WERI-Rb-1 (cell line): ENCODE results near the gene SPATA20.
A peak's percentile ranks its signal among the peaks of the same experiment; 100 is the strongest.

Experiments
- DNase-seq: peaks from one replicate; pipeline ENCODE4 v3.0.0-alpha.2; 2020
- H3K27ac ChIP-seq: fragments of 250-450 bp; sonication (Bioruptor Pico); 2 replicates; pipeline ENCODE4 v1.5.1; 2020; ENCODE audit warnings: mild to moderate bottlenecking, moderate library complexity
- H3K27me3 ChIP-seq: fragments of 250-450 bp; sonication (Bioruptor Pico); 2 replicates; pipeline ENCODE4 v1.5.1; 2021; ENCODE audit warnings: mild to moderate bottlenecking, low read depth, moderate library complexity; ENCODE audit not compliant: insufficient read depth, severe bottlenecking
- H3K36me3 ChIP-seq: fragments of 250-450 bp; sonication (Bioruptor Pico); 2 replicates; pipeline ENCODE4 v1.5.1; 2020; ENCODE audit warnings: mild to moderate bottlenecking, moderate library complexity
- H3K4me3 ChIP-seq: 2 replicates; pipeline ENCODE4 v1.5.1; 2011; ENCODE audit warnings: low read depth, mild to moderate bottlenecking, control low read depth, low read length
- H3K9me3 ChIP-seq: fragments of 250-450 bp; sonication (Bioruptor Pico); 2 replicates; pipeline ENCODE4 v1.5.1; 2021; ENCODE audit warnings: mild to moderate bottlenecking, moderate library complexity; ENCODE audit not compliant: severe bottlenecking
- TF ChIP-seq, protein P1 (sequence below): IDR thresholded peaks from 2 replicates; pipeline ENCODE4 v1.5.1; 2011; ENCODE audit warnings: low read depth, mild to moderate bottlenecking, control low read depth, inconsistent platforms, low read length

SPATA20 gene

GRCh38 chr17:50559674-50560184 lies 12.8 kb downstream of the SPATA20 start:
- Histone ChIP-seq H3K36me3 (peaks cover 11% of the 10 kb centered on the region), H3K4me3 (peak overlapping the region; percentile 78), H3K27ac (peak overlapping the region; percentile 89), H3K9me3 (no peaks in the 10 kb centered on the region), H3K27me3 (no peaks in the 10 kb centered on the region)
- peak; percentile 99 for DNase-seq
- TF ChIP-seq, protein P1, sequence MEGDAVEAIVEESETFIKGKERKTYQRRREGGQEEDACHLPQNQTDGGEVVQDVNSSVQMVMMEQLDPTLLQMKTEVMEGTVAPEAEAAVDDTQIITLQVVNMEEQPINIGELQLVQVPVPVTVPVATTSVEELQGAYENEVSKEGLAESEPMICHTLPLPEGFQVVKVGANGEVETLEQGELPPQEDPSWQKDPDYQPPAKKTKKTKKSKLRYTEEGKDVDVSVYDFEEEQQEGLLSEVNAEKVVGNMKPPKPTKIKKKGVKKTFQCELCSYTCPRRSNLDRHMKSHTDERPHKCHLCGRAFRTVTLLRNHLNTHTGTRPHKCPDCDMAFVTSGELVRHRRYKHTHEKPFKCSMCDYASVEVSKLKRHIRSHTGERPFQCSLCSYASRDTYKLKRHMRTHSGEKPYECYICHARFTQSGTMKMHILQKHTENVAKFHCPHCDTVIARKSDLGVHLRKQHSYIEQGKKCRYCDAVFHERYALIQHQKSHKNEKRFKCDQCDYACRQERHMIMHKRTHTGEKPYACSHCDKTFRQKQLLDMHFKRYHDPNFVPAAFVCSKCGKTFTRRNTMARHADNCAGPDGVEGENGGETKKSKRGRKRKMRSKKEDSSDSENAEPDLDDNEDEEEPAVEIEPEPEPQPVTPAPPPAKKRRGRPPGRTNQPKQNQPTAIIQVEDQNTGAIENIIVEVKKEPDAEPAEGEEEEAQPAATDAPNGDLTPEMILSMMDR, result no peak

GRCh38 chr17:50560185-50560824 lies 13.3 kb downstream of the SPATA20 start, which contains the start of gene CACNA1G:
Gene CACNA1G (plus strand): TSS chr17:50560715. CDS start chr17:50561460, 745 bp downstream.
- Histone ChIP-seq H3K4me3 (peak within 1 kb of the TSS; percentile 78), H3K27me3 (no peaks in the 10 kb centered on the region)
- TF ChIP-seq, protein P1, result 0 out of 2 replicates have a peak, but pooled peaks have one; percentile 10

GRCh38 chr17:50560931-50561745 lies 14.2 kb downstream of the SPATA20 start:
- H3K4me3 ChIP-seq, result peak overlapping the region; percentile 78
- TF ChIP-seq, protein P1, result no peak
- H3K27ac ChIP-seq, result peak overlapping the region; percentile 89
- peaks cover 5% of the 10 kb centered on the region for H3K36me3 ChIP-seq
- DNase-seq, result no peak
- no peaks in the 10 kb centered on the region for H3K27me3 ChIP-seq
- H3K9me3 ChIP-seq, result no peaks in the 10 kb centered on the region

More at GRCh38 chr17:50560185-50560824, 13.3 kb downstream of the SPATA20 start, which contains the start of gene CACNA1G:
- DNase-seq, result peak; percentile 97
- H3K9me3 ChIP-seq, result no peaks in the 10 kb centered on the region
- peak within 1 kb of the TSS; percentile 89 for H3K27ac ChIP-seq
- peaks cover 8% of the 10 kb centered on the region for H3K36me3 ChIP-seq

GRCh38 chr17:50561746-50562141 lies 14.8 kb downstream of the SPATA20 start:
- Histone ChIP-seq H3K27me3 (no peaks in the 10 kb centered on the region), H3K27ac (no peak overlapping the region), H3K36me3 (peaks cover 11% of the 10 kb centered on the region), H3K4me3 (peak overlapping the region; percentile 78), H3K9me3 (no peaks in the 10 kb centered on the region)
- DNase-seq, result no peak
- TF ChIP-seq, protein P1, result no peak

DNA sequence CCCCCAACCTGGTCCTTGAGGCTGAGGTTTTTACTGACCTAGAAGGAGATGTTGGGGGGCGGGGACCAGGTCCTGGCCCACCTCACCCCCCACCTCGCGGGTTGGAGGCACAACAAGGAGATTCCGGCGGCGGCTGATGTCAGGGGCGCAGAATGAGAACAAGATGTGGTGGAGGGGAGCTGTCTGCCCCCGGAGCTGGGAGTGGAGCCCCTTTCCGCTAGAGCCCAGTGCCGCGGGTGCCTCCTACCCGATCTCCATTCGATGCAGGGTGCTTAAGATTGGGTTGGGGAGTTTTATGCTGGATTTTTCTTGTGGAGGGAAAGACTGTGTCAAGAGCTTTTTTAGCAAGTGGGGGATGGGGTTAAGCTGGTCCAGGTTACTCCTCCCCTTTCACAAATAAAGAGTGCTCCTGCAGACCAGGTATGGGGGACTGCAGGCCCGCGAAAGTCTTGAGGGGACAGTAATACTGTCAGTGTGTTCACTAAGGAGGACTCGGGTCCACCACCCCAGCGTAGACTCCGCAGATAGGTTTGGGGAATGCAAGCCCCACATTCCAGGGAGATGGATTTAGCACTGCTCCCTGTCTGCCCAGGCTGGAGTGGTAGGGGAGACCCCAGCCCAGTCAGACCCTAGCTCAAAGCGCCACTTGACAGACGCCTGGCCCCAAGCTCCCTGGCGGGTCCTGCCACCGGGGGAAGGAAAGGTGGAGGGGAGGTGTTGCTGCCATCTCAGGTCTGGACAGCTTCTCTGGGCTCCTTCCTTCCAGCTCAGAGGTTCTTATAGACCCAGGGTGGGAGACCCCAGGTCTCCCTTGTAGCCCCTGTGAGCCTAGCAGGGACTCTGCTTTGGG lies 15.5 kb downstream of the SPATA20 start:
- Histone ChIP-seq H3K27me3 (no peaks in the 10 kb centered on the region), H3K27ac (peak overlapping the region; percentile 52), H3K4me3 (peak overlapping the region; percentile 78), H3K36me3 (peaks cover 15% of the 10 kb centered on the region), H3K9me3 (no peaks in the 10 kb centered on the region)
- TF ChIP-seq, protein P1, result no peak
- DNase-seq, result no peak
